HG03175 (cell line): ENCODE data around the gene SLC24A3.

Experiments
- ATAC-seq: cut with Tn5 transposase; IDR thresholded peaks from one replicate; pipeline ENCODE4 v1.9.1; 2021; ENCODE audit warnings: mild to moderate bottlenecking, moderate library complexity; ENCODE audit not compliant: unreplicated experiment

The SLC24A3 gene

DNA sequence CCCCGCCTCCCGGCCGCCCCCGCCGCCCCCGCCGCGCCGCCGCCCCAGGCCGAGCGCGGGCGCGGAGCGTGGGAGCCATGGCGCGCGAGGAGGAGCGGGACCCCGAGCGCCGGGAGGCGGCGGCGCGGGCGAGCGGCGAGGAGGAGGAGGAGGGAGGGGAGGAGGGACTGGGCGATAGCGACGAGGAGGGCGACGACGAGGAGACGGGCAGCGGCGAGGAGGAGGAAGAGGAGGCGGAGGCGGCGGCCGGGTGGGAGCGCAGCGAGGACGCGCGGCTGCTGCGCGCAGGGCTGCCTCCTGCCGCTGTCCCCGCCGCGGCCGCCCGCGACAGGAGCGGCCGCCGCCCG lies at the start of gene SLC24A3:
Gene SLC24A3 (plus strand): TSS at position 174 of the 347 bp plus-strand sequence.
- ATAC-seq, result no peak

DNA sequence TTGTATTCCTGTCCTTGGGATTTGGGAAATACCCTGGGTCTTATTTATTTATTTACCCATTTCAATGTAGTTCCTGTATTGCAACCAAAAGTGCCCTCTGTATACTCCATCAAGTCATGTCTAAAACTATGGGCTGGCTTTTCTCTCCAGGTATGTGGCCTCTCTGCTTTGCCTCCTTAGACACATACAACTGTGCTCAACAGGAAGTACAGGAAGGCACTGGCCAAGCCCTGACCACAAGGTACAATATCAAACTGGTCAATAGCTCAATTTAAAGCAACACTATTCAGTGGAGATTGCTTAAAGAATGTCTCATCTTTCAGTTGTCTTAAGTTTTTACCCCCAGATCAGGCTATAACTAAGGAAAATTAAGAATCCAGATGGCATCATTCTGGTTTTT lies 42.3 kb upstream of the SLC24A3 start:
- ATAC-seq, result no peak

DNA sequence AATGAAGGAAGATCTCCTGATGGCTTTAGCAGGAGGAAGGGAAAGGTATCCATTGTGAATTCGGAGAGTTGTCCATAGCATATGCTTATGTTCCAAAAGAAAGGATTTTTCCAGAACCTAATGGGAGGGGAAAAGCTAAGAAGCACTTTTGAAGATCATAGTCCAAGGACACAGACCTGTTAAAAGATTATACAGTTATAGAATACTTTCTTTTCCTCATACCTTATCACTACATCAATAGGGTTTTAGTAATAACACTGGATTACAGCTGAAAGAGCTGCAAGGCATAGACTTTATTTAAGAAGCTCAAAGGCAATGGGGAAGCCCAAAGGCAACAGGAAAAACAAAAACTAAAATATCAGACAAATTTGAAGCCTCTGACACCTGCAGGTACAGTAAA lies 39.8 kb upstream of the SLC24A3 start:
- ATAC-seq, result no peak

DNA sequence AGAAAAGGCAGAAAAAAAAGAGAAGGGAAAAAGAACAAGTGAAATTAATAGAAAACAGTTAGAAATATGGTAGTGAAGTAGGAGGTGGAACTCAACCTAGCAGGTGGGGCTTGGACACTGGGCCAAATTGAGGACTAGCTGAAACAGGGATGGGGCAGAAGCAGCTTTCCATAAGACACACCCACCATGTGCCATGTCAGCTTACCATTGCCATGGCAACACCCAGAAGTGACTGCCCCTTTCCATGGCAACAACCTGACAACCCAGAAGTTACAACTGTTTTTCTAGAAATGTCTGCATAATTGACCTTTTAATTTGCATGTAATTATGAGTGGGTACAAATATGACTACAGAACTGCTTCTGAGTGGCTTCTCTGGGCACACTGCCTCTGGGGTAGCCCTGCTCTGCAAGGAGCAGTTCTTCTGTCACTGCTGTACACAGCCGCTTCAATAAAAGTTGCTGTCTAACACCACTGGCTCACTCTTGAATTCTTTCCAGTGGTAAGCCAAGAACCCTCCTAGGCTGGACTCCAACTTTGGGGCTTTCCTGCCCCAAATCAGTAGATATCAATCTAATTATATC lies 35.9 kb upstream of the SLC24A3 start:
- no peak for ATAC-seq

DNA sequence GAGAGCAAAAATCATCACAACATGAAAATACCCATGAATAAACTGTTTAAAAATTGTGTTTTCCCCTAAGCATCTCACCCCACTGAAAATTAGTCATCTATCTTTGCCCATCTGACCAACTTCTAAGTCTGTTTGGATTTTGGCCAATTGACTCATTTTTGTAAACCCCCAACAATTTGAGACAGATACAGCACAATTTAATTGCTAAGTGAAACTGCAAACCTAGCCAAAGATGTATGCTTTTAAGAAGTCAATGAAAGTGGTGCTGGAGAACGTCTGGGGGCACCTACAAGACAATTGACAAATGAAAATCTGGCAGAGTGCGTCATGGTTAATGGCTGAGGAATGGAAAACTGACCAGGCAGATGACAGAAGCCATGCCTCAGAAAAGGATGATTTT lies 30.9 kb upstream of the SLC24A3 start:
- ATAC-seq, result no peak

DNA sequence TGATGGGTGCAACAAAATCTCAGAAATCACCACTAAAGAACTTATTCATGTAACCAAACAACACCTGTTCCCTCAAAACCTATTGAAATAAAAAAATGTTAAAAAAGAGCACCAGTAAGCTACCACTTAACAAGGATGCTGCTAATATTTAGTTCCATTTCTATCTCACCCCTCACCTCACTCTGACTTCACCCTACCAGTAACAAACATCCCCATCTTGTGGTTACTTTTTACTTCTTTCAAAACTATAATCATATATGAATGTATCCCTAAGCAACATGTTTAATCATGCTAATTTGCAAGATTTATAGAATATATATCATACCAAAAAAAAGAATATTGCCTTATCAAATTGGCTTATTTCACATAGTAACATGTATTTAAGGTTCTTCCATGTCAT lies 27.4 kb upstream of the SLC24A3 start:
- no peak for ATAC-seq

DNA sequence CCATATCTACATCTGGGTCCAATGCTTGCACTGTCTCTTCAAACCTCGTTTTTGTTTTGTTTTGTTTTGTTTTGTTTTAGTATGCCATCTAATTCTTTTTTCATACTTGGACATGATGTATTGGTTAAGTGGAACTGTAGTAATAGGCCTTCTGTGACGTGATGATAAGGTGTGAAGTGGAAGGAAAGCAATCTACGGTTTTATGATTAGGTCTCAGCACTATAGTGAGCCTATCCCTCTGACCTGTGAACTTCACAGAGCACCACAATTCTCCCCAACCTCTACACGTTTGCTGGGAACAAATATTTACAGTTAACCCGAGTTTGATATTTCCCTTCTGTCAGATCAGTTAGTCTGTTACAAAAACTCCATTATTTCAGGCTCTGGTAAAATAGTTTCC lies 19.1 kb upstream of the SLC24A3 start:
- ATAC-seq, result no peak

DNA sequence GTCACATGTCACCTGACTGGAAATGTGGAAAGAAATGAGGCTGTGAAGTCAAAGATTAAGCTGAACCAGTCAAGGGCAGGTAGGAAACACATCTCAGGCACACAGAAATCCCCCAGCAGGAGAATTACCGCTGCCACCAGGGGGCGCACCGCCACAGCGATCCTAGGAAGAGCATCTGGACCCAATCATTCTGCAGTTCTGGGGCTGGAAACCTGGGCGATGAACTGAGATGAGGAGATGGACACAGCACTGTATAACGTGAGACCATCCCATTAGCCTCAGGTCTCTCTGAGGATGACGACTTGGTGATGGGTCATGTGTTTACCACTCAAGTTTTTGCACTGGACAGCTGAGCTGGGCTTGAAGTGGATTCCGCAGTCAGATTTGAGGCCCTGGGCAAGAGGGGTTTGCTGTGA lies 6.5 kb upstream of the SLC24A3 start:
- peak; percentile 72 for ATAC-seq

DNA sequence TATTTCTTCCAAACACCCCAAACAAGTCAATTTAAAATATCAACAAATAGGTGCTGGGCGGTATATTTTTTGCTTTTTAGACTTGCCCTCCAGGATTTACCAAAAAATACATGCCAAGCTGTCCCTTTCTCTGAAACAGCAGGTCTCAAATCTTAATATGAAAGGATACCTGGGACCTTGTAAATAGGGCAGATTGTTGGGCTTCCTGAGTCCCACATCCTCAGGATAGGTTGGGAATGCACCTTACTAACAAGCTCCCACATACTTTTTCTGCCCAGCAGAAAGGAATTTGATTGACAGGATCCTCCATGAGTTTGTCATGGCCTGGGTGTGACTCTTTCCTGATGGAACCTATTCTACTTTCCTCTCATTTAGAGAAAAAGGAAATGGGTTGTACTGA lies 4.9 kb upstream of the SLC24A3 start:
- no peak for ATAC-seq

DNA sequence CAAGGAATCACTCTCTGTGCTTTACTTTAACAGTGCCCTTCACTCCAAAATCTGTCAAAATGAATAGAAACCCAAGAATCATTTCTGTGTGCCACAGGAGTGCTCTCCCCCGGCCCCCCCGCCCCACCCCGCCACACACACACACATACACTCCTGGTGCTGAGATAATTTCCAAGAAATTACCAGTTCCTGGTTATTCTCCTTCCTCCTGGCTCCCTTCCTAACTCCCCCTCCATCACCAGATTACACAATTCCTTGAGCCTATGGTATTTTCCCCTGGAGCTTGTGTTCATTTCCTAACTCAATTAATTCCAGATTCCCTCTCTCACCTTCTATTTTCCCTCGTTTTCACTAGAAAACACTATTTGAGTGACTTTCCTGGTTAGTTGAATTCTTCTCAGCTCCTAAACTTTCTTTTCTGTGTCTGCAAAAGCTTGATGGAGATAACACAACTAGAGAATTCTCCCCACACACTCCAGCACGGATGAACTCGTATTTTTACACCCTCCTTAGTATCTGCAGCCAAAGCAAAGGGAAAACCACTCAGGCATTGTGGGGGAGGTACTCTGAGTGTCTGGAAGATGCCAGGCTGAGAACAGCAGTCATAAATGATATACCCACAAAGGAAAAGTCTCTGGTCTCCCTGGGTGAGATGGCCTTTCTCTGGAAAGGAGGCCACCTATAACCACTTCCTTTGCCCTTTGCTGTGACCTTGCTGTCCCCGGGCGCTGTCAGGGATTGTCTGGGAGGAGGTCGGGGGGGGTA lies 1.9 kb upstream of the SLC24A3 start:
- ATAC-seq, result no peak

DNA sequence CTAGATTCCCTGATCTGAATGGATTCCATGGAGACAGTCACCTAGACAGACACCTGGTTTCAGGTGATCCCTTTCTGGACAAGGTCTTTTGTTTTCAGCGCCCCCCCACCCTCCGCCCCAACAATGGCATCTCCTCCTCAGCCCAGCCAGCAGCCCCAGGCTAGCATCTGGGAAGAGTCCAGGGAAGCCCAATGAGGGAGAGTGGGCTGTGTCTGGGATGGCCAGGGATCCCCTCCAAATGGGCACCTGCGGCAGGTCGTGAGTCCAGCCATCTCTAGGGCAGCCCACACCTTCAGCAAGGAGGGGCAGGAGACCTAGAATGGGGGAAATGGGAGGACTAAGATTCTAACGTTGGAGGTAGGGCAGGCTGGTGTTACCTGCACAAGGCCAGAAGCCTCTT lies 1.2 kb upstream of the SLC24A3 start:
- no peak for ATAC-seq

DNA sequence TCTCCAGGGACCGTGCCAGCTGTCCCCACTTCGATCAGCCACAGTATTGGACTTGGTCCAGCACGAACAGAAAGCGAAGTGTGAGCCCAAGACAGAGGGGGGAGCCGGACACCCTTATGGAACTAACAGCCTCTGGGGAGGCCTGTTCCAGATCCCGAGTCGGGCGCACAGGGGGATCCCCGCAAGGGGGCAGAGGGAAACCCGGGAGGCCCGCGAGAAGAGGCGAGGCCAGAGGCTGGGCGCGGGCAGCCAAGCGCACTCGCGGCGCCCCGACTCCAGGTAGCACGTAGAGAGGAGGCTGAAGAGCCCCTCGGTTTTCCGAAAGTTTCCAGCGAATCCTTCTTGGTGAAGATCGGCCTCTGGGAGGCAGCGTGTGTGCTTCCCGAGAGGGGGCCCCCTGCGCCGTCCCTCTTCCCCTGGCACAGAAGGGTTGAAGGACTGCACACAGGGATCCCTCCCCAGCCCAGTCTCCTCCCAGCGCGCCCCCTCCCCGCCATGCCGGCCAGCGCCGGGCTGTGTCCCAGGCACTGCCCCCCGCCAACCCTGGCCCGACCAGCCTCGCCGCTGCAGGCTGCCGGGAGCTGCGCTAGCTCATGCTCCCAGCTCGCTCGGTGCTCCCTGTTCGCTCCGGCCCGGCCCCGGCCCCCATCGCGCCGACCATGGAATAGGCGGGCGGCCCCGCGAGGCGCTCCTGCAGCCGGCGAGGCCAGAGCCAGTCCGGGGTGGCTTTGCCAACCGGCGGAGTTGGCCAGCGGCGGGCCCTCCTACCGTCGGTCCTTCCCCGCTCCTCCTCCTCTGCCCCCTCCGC lies 577 bp upstream of the SLC24A3 start:
- ATAC-seq, result no peak

DNA sequence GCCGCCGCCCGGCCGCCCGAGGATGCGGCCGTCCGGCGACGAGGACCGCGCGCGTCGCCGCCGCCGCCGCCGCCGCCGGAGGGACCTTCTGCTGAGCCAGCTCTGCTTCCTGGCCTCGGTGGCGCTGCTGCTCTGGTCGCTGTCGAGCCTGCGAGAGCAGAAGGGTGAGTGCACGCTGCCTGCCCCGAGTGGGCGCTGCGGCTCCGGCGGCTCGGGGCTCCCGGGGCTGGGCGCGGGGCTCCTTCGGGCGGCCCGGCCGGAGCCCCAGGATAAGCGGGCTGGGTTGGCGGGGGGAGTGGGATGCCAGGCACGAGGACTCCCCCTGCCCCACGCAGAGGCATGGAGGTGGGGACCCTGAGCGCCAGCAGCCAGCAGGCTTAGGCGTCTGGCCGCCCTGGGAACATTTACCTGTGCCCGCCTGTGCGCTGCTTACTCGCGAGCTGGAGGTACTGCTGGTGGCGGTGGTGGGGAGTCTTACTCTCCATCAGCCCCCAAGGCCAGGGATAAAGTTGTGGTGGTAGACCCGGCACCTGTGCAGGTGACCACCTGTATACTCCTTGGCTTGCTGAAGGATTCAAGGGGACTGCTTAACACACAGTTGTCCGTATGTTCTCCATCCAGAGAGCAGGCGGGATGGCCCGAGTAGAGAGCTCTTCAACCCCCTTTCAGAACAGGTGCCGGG lies 520 bp downstream of the SLC24A3 start:
- ATAC-seq, result no peak

DNA sequence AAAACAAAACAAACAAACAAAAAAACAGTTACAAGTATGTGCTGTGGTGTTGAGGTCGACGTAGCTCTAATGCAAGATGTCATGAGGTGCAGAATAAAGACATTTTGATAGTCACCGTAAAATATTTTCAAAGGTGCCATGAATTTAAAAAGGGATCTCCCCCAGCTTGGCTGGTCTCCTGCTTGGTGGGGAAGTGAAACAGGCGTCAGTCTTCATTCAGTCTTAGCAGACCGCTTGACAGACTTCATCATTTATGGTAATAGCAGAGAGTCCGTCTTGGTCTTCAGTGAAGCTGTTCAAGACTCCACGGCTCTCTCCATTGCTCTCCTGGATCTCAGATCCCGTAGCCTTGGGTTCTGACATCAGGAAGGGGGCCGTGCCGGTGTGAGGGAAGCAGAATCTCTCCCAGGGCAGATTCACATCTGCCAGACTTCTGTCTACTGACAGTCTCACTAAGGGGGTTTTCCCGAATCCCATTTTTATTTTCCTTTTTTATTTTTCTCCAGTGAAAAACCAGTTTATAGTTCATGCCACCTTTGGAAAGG lies 1.6 kb downstream of the SLC24A3 start:
- no peak for ATAC-seq

DNA sequence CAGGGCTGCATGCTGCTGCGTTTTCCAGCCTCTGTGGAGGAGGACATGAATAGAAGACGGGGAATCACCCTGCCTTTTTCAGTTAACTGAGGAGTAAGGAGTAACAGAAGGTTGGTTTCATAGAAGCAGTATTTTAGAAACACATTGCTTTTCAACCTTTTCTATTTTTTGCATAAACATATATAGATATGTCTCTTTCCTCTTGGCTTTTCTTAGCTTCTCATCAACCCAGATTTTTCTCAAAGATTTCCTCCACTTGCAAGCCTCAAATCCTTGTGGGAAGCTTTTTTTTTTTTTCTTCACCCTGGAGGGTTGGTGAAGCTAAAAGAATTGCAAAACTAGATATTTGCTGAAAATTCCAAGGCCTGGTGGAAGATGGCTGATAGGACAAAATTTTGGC lies 6.0 kb downstream of the SLC24A3 start:
- ATAC-seq, result no peak

DNA sequence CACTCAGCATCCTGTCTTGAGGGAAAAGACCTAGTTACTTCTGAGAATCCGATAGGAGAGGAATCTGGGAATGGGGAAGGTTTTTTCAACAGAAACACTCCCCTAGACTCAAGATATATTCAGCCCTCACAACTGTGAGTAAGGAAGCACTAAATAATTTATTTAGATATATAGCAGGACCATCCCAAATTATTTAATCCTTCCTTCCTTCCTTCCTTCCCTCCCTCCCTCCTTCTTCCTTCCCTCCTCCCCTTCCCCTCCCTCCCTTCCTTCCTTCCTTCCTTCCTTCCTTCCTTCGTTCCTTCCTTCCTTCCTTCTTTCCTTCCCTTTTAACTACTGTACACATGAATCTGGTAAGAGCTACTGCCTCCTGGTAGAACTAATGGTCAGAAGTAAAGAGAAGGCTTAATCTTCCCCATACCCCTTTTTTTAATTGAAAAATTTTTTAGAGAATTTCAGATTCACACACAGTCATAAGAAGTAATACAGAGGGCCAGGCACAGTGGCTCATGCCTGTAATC lies 10.1 kb downstream of the SLC24A3 start:
- ATAC-seq, result no peak

DNA sequence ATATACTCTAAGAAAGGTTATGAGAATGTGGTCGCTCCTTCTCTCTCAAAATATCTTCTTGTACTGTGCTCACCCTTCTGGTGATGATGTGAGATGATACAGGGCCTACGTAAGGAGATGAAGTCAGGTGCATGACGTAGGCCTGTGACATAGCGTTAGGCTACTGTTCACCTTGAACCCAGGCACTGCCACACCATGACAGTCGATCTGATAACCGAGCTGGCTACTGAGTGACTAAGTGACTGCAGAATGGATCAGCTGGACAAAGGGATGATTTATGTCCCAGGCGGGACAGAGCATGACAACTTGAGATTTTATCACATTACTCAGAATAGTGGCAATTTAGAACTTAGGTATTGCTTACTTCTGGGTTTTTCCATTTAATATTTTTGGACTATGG lies 11.2 kb downstream of the SLC24A3 start:
- no peak for ATAC-seq

DNA sequence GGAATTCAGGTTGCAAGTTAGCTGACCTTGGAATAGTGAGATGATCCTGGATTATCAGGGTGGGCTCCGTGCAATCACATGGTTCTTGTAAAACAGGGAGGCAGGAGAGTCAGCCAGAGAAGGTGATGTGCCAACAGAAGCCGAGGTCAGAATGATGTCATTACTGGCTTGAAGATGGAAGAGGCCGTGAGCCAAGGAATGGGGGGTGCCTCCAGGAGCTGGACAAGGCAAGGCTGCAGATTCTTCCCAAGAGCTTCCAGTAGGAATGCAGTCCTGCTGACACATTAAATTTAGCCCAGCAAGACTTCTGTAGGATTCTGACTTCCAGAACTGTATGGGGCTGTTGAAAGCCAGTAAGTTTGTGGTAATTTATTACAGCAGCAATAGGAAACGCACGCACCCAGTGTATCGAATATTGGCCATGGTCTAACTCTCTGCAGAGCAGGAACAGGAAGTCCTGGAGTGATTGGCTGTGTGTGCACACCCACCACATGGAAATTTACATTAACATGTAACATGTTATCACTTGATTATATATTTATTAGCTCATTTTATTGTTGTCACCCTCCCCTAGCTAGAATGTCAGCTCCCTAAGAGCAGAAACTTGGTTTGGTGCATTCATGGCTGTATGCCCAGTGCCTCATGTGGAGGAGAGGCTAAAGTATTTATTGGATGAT lies 19.1 kb downstream of the SLC24A3 start:
- no peak for ATAC-seq

DNA sequence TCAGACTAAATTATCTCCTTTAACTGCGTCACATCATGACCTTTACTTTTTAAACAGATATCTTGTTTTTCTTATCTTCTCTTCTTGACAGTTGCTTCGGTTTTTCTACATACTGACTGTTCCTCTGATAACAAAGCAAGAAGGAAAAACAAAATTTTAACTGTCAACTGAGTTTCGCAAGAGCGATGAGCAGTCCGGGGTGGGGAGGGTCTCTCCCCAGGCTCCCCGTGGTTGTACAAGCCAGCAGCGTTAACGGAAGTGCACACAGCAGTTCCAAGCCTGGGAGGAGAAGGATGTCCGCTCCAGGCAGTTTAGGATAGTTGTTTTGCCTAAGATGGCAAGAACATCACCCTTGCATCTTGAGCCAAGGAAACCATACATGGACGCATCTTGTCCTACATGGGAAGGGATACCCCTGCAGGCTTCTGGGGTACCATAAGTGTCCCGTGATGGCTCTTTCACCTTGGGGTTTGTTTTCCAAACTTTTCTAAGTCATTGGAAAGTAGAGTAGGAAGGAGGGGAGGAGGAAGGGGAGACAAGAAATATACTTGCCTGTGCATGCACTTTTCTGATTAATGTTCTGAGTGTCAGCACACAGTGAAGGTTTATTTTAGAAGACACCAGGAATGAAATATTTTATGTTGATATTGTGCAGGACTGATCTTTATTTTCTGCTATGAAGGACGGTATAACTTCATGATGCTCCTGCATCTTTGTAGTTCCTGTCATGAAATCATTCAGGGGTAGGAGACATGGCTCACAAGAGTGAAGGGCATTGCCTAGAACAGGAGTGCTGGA lies 20.8 kb downstream of the SLC24A3 start:
- no peak for ATAC-seq
